Measurements from ENCODE around the gene CFAP52.
A peak's percentile ranks its signal among the peaks of the same experiment; 100 is the strongest.
"Not testable (repeated sequence)": the region's sequence is repeated elsewhere in the genome, so short reads cannot be mapped to it uniquely, and the experiment has no call there.

CFAP52 gene, protein sequence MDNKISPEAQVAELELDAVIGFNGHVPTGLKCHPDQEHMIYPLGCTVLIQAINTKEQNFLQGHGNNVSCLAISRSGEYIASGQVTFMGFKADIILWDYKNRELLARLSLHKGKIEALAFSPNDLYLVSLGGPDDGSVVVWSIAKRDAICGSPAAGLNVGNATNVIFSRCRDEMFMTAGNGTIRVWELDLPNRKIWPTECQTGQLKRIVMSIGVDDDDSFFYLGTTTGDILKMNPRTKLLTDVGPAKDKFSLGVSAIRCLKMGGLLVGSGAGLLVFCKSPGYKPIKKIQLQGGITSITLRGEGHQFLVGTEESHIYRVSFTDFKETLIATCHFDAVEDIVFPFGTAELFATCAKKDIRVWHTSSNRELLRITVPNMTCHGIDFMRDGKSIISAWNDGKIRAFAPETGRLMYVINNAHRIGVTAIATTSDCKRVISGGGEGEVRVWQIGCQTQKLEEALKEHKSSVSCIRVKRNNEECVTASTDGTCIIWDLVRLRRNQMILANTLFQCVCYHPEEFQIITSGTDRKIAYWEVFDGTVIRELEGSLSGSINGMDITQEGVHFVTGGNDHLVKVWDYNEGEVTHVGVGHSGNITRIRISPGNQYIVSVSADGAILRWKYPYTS

DNA sequence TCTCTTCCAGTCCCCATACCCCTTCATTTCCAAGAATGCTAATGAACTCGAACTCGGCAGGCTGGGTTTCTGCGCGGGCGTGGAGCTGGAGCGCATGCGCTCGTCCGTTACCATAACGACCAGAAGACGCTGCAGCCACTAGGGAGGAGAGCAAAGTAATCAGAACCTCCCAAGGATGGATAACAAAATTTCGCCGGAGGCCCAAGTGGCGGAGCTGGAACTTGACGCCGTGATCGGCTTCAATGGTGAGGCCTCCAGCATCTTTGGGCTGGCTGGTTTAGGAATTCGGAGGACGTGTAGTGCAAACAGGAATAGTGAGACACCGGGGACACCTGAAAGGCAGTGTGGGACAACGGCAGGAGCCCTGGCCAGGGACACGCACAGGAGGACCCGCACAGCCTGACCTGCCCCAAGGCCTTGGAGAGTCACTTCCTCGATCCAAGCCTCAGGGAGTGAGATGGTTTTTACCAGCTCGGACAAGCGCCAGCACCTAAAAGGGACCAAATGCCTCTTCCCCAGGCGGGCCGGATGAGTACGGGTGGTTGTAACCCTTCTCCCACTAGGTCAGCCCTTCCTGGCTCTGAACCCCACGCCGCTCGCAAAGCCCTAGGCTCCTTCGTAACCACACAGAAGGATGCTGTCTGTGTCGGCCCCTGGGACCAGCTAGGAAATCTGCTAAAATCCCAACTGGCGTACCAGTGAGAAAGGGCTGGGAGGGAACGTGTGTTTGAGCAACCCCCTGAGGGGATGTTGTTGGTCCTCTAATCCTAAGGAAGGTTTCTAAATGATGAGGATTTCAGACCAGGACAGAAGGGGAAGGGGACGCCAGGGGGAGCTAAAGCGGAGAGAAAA lies at the start of gene CFAP52:
TSS of gene CFAP52 (plus strand) at position 122 of the 852 bp plus-strand sequence. CDS start at position 176, 54 bp downstream.
- FAIRE-seq: peak; percentile 84

DNA sequence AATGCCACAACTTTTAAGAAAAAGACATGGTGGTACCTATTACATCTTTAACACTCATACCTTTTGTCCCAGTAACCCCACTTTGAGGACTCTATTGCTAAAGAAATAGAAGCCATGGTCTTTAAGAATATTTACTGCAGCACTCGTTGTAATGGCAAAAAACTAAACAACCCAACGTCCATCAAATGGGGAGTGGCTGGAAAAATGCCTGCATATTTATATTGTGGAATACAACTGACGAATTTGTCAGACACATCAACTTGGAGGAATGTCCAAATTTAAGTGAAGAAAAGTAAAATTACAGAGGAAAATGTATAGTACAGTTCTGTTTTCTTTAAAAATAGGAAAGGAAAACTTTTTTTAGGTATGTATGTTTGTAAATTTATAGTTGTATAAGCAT lies 48.7 kb upstream of the CFAP52 start:
- no peak for FAIRE-seq

DNA sequence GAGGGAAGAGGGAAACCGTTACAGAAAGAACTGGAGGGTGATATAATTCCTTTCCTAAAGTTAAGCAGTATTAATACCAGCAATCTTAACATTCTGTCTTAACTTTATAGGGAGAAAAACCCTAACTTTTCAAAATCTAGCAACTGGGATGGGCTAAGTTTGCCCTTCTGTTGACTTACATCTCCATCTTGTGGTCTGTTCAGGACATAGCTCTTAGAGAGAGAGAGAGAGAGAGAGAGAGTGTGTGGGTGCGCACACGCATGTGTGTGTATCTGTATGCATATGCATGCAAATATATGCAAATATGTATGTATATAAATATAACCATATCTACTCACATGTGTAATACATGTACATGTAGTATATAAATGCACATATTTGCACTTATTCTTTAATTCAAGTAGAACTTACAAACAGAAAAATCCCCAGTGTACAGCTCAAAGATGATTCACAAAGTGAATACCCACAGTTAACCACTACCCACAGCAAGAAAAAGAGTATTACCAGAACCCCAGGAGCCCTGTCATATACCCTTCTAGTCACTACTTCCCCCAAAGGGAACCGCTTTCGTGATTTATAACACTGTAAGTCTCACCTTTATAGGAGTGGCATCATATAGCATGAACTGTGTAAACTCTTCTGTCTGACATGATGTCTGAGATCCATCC lies 47.3 kb upstream of the CFAP52 start:
- no peak for FAIRE-seq

DNA sequence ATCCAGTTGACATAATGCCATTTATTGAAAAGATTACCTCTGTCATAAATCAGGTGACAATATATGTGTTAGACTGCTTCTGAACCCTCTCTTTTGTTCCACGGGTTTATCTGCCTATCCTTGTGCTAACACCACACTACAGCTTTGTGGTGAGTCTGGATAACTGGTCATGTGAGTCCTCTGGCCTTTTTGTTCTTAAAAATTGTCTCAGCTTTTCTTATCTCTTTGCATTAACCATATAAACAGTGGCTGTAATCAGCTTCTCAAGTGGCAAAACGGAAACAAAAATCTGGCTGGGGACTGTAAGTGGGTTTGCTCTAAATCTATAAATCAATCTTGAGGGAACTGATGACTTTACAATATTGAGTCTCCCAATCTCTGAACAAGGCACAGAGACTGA lies 45.4 kb upstream of the CFAP52 start:
- FAIRE-seq: no peak

- FAIRE-seq: no peak
These were observed 43.7 kb upstream of the CFAP52 start for GRCh38 chr17:9532715-9533114.

GRCh38 chr17:9533441-9533840 lies 43.0 kb upstream of the CFAP52 start:
- FAIRE-seq: no peak

GRCh38 chr17:9536061-9536460 lies 40.4 kb upstream of the CFAP52 start:
- FAIRE-seq: no peak

GRCh38 chr17:9537177-9537776 lies 39.2 kb upstream of the CFAP52 start:
- FAIRE-seq: no peak

DNA sequence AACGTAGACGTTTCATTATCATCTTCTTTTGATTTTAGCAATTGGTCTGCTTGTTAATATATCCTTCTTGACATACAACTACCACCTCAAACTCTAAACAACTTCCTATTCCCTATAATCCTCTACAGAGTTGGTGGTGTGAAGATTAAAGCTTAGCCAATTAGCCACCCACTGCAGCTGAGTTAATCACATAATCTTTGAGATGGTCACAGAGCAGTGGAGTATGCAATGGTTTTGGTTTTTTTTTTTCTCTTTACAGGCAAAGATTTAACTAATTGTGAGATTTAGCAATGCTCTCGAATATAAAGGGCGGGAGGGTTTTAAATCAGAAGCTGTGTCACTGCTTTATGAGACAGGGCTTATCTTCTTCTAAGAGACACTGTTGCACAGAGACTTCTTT lies 37.8 kb upstream of the CFAP52 start:
- FAIRE-seq: no peak

GRCh38 chr17:9541718-9542117 lies 34.7 kb upstream of the CFAP52 start:
- FAIRE-seq: no peak

DNA sequence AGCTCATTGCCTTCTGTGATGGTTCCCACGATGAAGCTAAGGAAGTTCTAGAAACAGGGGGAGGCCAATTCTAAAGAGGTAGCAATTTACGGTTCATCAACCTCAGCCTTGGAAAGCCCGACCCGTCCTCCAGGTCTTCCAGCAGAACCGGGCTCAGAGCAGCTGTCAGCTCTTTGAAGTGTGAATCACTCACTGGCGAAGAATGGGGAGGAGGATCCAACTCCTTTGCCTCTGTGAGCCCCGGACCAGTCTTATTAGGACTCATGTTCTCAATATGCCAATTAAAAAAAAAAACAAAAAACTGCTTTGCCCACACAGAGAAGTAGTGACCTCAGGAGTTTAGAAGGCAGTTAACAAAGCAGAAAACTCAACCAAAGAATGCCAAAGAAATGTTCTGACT lies 32.2 kb upstream of the CFAP52 start:
- no peak for FAIRE-seq

DNA sequence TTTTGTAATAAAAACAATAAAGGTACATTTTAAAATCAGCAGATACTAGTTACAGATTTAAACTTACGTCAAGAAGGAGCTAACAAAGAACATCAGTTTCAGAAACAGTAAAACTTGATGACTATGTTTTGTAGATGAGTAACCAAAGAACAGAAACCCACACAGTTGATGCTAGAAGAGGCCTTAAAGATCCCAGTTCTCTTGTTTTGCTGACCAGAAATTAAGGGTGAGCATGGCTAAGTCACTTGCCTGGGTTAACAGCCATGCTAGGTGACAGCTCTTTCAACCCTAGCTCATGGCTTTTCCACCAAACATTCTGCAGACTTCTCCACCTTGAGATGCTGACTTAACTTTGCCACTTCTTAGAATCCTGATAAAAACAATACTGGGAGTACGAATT lies 27.2 kb upstream of the CFAP52 start:
- no peak for FAIRE-seq

DNA sequence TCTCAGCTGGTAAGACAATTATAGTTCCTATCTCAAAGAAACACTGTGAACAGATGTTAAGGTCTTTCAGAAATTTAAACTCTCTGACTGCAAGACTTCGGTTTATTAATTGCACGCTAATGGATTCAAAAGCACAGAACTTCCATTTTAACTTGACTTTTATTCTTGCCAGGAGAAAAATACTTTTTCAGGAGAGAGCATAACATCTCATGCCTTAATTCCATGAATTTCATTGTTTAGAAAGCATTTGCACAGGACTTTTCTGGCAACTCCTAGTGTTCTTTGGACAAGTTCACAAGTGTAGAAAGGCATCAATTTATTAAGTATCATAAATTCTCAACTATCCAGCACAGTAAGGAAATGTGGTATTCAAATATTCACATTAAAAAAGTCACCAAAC lies 23.3 kb upstream of the CFAP52 start:
- no peak for FAIRE-seq

DNA sequence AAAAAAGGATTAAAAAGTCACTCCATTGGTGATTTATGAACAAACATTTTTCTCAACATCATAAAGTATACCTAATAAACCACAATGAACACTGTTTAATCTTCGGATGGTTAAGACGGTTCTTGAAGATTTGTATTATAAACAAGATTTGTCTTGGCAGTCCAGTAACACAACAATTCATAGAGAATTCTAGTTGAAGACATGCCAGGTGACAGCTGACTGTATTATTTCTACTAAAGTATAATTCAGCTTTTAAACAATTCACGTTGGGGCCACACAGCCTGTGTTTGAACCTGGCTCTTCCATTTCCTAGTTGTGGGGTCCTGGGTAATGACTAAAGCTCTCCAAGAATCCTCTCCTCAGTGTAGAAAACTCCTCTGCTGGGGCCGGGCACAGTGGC lies 22.8 kb upstream of the CFAP52 start:
- no peak for FAIRE-seq

DNA sequence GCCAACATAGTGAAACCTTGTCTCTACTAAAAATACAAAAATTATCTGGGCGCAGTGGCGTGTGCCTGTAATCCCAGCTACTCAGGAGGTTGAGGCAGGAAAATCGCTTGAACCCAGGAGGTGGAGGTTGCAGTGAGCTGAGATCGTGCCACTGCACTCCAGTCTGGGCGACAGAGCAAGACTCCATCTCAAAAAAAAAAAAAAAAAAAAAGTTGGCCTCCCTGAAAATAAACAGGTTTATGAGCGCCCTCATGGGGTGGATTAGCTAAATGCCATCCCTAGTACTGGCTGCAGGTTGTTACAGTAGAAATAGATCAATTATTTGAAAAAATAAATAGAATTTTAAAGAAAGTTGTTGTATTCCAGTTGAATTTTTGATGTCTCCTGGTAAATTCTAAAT lies 21.7 kb upstream of the CFAP52 start:
- FAIRE-seq: not testable (repeated sequence)

- no peak for FAIRE-seq
These were observed 19.2 kb upstream of the CFAP52 start for GRCh38 chr17:9557161-9557755.

DNA sequence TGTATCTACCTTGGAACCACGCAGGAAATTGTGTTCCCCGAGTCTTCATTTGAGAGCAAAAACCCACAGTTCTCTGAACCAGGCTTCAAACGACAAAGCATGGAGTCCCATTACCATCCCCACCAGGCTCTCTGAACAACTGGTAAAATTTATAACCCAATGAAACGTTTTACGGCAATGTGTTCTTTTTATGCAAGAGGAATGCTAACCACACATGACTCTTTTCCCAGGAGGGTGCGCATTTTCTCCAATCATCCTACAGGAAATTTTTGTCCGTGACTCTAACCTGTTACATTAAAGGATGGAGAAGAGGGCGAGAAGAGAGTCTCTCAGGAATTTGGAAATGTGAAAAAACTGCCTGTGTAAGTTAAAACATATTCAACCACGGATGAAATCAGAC lies 18.6 kb upstream of the CFAP52 start:
- no peak for FAIRE-seq

GRCh38 chr17:9564104-9564503 lies 12.3 kb upstream of the CFAP52 start:
- FAIRE-seq: no peak

GRCh38 chr17:9566067-9566466 lies 10.4 kb upstream of the CFAP52 start:
- FAIRE-seq: no peak

DNA sequence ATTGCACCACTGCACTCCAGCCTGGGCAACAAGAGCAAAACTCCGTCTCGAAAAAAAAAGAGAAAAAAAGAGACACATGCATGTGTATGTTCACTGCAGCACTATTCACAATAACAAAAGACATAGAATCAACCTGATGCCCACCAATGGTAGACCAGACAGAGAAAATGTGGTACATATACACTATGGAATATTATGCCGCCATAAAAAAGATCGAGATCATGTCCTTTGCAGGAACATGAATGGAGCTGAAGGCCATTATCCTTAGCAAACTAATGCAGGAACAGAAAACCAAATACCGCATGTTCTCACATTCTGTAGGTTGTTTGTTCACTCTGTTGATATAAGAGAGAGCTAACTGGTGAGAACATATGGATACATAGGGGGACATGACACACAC lies 9.7 kb upstream of the CFAP52 start:
- FAIRE-seq: not testable (repeated sequence)

- no peak for FAIRE-seq
These were observed 8.4 kb upstream of the CFAP52 start for GRCh38 chr17:9568004-9568403.

DNA sequence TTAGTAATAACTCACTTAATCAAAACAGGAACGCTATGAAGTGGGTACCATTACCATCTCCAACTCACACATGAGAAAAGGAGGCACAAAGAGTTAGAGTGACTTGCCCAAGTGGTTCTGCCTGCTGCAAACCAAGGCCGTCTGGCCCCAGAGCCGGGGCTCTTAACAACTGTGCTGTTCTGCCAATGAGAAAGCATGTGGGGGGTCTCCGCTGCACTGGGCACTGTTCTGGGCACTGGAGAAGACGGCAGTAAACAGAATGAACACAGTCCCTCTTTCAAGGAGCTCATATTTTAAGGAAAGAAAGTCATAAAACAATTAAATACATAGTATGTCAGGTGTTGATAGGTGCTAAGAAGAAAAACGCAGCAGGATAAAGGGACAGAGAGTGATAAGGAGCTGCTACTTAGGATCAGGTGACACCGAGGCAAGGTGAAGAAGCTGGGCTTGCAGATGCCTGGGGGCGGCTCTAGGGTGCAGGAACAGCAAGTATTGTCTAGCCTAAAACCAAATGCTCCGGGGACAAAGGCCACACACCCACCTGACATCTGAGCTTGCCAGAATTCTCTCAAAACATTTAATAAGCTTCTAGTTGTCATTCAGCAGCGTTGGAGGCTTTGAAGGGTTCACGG lies 7.4 kb upstream of the CFAP52 start:
- FAIRE-seq: no peak
